HUES64 (cell line): Measurements from ENCODE around the gene SORL1-AS1.
A peak's percentile ranks its signal among the peaks of the same experiment; 100 is the strongest.

ENCODE experiments used
- H3K27ac ChIP-seq: 2 replicates; pipeline ENCODE4 v1.7.0; 2013; ENCODE audit warnings: low read depth, low read length, inconsistent platforms
- H3K27me3 ChIP-seq: 2 replicates; pipeline ENCODE4 v1.6.1; 2013; ENCODE audit warnings: mild to moderate bottlenecking, low read length; ENCODE audit not compliant: insufficient read depth
- H3K36me3 ChIP-seq: 2 replicates; pipeline ENCODE4 v1.6.1; 2013; ENCODE audit warnings: mild to moderate bottlenecking, low read length; ENCODE audit not compliant: insufficient read depth
- H3K4me1 ChIP-seq: 2 replicates; pipeline ENCODE4 v1.6.1; 2013; ENCODE audit warnings: mild to moderate bottlenecking, low read length, moderate library complexity; ENCODE audit not compliant: insufficient read depth
- H3K4me3 ChIP-seq: 2 replicates; pipeline ENCODE4 v1.5.1; 2013; ENCODE audit warnings: mild to moderate bottlenecking, low read length, moderate library complexity
- H3K9ac ChIP-seq: 2 replicates; pipeline ENCODE4 v1.6.1; 2013; ENCODE audit warnings: mild to moderate bottlenecking, low read depth, low read length
- H3K9me3 ChIP-seq: 2 replicates; pipeline ENCODE4 v1.6.1; 2013; ENCODE audit warnings: low read depth, low read length; ENCODE audit not compliant: insufficient read depth
- WGBS: fragments of 150-250, 120-280 bp; methylation state at CpG from one replicate; pipeline ENCODE4 v1.1.7; 2013; ENCODE audit warnings: missing lambda C conversion rate; 5-methylcytosine and 5-hydroxymethylcytosine counted together

SORL1-AS1 gene

DNA sequence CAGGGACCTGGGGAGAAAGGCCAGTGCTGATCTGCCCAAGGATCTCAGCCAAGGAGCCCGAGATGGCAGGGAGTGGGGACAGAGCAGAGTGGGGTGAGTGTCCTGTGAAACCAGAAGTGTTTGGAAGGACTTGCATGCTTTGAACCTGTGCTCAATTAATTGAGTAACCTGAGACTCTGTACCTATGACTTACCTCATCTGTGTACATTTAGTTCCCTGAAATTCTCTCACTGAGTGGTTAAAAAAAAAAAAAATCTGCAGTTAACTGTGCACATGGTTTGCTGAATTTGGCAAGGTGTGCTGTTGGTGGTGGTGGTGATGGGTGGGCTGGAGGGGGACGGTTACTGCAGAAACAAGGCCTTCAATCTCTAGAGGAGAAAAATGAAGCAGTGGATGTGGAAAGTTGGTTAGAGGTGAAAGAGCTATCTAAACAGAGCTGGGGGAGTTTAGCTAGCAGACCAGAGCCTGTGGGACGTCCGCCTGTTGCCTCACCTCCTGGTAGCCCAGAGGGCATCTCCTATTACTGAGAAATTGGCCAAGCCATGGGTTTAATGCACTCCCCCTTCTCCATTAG, 8.3 kb upstream of the SORL1-AS1 start:
- Histone ChIP-seq H3K9me3 (no peaks in the 10 kb centered on the region), H3K27me3 (no peaks in the 10 kb centered on the region), H3K36me3 (no peaks in the 10 kb centered on the region; the same call in 1 of the 2 replicates), H3K4me1 (peaks cover 71% of the 10 kb centered on the region), H3K27ac (no peak overlapping the region), H3K4me3 (no peak overlapping the region), H3K9ac (no peak overlapping the region)
- WGBS, result 83% methylated on average over 4 of the region's 4 CpGs

DNA sequence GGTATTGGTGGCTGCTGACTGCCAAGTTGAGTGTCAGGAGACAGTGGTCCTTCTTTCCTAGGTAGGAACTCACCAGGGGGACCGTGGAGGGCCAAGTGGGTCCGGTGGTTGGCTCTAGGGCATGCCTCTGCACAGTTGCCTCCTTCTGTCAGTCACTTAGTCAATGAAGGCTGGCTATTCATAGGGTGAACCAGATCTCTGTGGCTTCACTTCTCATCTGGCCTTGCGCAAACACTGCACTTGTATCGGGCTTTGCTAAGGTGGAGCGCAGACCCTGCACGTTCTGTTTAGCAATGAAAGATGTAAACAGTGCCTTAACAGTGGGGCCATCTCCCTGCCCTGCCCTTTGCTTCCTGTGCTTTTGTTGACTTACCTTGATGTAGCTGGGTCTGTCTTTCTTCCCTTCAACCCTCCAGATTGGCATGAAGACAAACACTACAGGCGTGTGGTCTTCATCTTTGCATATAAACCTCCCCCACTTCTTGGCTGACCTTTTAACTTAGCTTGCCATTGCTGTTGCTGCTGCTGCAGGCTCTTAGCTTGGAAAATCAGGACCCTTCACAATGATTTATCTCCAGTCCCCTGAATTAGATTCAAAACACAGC, 6.7 kb upstream of the SORL1-AS1 start:
- 91% methylated on average over 7 of the region's 7 CpGs for WGBS
- H3K36me3 ChIP-seq, result no peaks in the 10 kb centered on the region; the same call in 1 of the 2 replicates
- H3K27ac ChIP-seq, result no peak overlapping the region
- no peaks in the 10 kb centered on the region for H3K9me3 ChIP-seq
- no peak overlapping the region for H3K4me3 ChIP-seq
- H3K4me1 ChIP-seq, result peaks cover 60% of the 10 kb centered on the region
- no peak overlapping the region for H3K9ac ChIP-seq
- H3K27me3 ChIP-seq, result no peaks in the 10 kb centered on the region

DNA sequence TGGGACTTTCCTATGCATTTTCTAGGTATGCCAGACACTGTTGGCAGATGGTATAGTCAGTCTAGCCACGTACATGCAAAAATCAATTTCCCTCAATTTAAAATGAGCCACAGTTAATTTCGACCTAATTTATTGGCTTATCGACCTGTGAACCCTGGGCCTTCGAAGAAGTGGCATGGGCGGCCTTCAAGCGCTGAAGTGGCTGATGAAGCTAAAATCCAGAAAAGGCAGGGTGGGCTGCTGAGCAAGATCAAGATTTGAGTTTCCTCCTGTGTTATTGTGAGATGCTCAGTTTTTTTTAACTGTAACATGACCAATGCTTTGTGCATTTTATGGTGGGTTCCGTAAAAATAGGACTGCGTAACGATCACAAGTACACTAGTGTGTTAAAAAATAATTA, 5.8 kb upstream of the SORL1-AS1 start:
- WGBS, result 94% methylated on average over 9 of the region's 9 CpGs
- no peaks in the 10 kb centered on the region; the same call in 1 of the 2 replicates for H3K36me3 ChIP-seq
- H3K27ac ChIP-seq, result no peak overlapping the region

DNA sequence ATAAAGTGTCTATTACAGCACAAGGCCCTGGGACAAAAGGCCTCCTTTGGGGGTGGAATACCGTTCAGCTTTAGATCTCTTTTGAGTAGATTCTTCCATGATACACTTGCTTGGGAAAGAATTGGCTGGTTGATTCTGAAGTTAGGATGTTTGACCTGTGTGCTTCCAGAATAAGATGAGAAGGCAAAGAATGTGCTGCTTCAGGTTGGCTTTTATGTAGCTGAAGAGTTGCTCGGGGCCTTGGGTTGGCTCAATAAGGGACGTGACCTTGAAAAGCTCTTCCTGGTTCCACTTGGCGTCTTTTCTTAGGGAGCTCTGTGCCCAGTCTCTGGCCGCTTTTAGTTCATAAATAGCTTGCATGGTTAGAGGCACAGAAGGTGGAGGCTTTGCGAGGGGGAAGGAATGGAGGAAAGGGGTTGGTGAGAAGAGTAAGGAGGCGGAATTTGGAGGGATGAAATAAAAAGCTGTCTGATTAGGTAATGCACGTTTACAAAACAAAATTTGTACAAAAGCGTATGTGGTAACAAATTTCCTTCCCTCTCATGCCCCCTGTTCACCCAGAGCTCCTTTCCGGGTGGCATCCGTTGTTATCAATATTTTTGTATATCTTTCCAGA, 4.2 kb upstream of the SORL1-AS1 start:
- Histone ChIP-seq H3K9ac (no peak overlapping the region), H3K4me1 (peaks cover 48% of the 10 kb centered on the region), H3K4me3 (no peak overlapping the region), H3K9me3 (no peaks in the 10 kb centered on the region), H3K27ac (no peak overlapping the region), H3K27me3 (no peaks in the 10 kb centered on the region), H3K36me3 (no peaks in the 10 kb centered on the region; the same call in 1 of the 2 replicates)
- 92% methylated on average over 11 of the region's 11 CpGs for WGBS

More for the DNA sequence above, 5.8 kb upstream of the SORL1-AS1 start:
- Histone ChIP-seq H3K9me3 (no peaks in the 10 kb centered on the region), H3K27me3 (no peaks in the 10 kb centered on the region), H3K4me3 (no peak overlapping the region), H3K9ac (no peak overlapping the region), H3K4me1 (peaks cover 50% of the 10 kb centered on the region)

DNA sequence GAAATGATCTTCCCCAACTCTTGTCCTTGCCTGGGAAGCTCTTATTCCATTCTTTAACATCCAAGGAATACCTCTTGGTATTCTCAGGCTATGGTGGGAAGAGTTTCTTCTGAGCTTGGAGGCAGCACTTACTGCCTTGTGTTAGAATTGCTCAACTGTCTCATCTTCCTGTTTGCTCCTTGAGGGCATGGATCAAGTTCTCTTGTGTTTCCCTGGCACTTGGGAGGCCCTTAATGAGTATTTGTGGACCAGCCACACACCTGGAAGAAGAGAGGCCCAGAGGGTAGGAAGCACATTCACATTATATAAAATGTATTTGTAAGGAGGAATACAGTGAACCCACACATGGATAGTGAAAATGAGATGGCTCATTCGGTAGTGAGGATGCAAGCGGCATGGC, 3.4 kb upstream of the SORL1-AS1 start:
- Histone ChIP-seq H3K4me3 (no peak overlapping the region), H3K36me3 (no peaks in the 10 kb centered on the region; the same call in 1 of the 2 replicates), H3K9me3 (no peaks in the 10 kb centered on the region), H3K9ac (no peak overlapping the region), H3K4me1 (peaks cover 49% of the 10 kb centered on the region), H3K27ac (no peak overlapping the region), H3K27me3 (peaks cover 5% of the 10 kb centered on the region)
- 94% methylated on average over 2 of the region's 2 CpGs for WGBS

DNA sequence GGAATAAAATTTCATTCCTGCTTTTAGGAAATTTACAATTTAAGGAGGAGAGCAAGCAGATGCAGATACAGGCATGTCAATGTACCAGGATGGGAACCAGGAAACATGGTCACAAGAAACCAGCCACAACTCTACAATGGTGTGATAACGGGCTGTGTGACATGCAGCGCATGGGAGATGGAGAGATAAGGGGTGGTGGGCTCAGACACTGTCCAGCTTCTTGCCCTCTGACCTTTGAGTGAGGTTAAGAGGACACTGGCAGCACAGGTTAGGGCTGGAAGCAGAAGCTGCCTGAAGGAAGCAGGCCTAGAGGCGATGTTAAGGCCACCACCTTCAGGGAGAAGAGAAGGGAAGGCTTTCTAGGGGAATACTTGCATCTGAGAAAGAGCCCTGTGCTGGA, 2.3 kb upstream of the SORL1-AS1 start:
- Histone ChIP-seq H3K4me1 (peaks cover 46% of the 10 kb centered on the region), H3K4me3 (no peak overlapping the region), H3K9ac (no peak overlapping the region), H3K27ac (no peak overlapping the region), H3K27me3 (peaks cover 14% of the 10 kb centered on the region), H3K36me3 (no peaks in the 10 kb centered on the region; the same call in 1 of the 2 replicates), H3K9me3 (no peaks in the 10 kb centered on the region)
- 94% methylated on average over 3 of the region's 3 CpGs for WGBS

DNA sequence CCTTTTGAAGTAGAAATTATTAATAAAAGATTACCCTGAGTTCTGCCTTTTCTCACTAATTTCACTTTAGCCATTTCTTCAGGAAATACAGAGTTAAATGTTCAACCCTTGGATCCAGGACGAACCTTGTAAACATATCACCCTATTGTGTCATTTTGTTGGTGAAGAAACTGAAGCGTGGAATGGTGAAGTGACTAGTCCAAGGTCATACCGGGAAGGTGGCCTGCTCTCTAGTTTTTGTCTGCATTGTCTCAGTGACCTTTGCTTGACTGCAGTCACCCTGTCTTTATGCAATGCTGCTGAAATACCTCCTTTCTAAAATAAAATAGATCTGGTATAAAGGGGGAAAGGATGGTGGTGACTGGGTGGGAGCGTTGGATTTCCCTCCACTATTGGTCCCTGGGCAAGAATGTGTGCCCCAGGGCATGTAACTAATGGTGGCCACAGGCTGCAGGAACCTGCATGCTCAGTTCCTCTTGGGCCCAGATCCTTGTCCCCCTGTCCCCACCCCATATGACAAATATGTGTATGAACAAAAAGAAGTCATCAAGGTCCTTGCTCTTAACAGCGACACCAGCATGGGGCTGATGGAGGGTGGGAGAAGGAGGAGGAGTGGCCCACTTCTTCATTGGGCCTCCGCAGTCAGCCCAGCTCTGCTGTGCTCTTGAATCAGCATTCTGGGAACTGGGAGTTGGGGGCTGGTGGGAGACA, 977 bp upstream of the SORL1-AS1 start:
- H3K9ac ChIP-seq, result no peak overlapping the region
- 73% methylated on average over 6 of the region's 6 CpGs for WGBS
- peak overlapping the region; percentile 93 for H3K4me3 ChIP-seq
- no peaks in the 10 kb centered on the region; the same call in 1 of the 2 replicates for H3K36me3 ChIP-seq
- H3K9me3 ChIP-seq, result no peaks in the 10 kb centered on the region
- H3K4me1 ChIP-seq, result peaks cover 36% of the 10 kb centered on the region
- H3K27me3 ChIP-seq, result peaks cover 14% of the 10 kb centered on the region
- no peak overlapping the region for H3K27ac ChIP-seq

DNA sequence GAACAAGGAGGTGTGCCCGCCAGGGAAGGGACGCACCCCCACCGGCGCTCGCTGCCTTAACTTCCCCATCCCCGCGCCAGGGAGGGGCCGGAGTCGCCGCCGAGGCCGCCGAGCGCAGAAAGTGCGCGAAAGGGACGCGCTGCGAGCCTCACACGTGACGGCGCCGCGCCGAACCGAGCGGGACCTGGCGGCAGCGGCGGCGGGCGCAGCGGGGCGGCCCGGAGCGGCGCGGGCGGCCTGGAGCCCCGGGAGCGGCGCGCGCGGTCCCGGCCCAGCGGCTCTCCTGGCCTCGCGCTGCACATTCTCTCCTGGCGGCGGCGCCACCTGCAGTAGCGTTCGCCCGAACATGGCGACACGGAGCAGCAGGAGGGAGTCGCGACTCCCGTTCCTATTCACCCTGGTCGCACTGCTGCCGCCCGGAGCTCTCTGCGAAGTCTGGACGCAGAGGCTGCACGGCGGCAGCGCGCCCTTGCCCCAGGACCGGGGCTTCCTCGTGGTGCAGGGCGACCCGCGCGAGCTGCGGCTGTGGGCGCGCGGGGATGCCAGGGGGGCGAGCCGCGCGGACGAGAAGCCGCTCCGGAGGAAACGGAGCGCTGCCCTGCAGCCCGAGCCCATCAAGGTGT, 670 bp downstream of the SORL1-AS1 start, which contains the start of gene SORL1:
SORL1 (plus strand) TSS at position 329 of the 623 bp plus-strand sequence; CDS start at position 347, 18 bp downstream.
- Histone ChIP-seq H3K27ac (peak within 1 kb of the TSS; percentile 73; the same call in 1 of the 2 replicates), H3K27me3 (peaks cover 14% of the 10 kb centered on the region), H3K9me3 (no peaks in the 10 kb centered on the region), H3K4me3 (peak within 1 kb of the TSS; percentile 93), H3K9ac (peak within 1 kb of the TSS; percentile 90), H3K36me3 (no peaks in the 10 kb centered on the region), H3K4me1 (peaks cover 21% of the 10 kb centered on the region)
- under 1% methylated on average over 89 of the region's 89 CpGs for WGBS

DNA sequence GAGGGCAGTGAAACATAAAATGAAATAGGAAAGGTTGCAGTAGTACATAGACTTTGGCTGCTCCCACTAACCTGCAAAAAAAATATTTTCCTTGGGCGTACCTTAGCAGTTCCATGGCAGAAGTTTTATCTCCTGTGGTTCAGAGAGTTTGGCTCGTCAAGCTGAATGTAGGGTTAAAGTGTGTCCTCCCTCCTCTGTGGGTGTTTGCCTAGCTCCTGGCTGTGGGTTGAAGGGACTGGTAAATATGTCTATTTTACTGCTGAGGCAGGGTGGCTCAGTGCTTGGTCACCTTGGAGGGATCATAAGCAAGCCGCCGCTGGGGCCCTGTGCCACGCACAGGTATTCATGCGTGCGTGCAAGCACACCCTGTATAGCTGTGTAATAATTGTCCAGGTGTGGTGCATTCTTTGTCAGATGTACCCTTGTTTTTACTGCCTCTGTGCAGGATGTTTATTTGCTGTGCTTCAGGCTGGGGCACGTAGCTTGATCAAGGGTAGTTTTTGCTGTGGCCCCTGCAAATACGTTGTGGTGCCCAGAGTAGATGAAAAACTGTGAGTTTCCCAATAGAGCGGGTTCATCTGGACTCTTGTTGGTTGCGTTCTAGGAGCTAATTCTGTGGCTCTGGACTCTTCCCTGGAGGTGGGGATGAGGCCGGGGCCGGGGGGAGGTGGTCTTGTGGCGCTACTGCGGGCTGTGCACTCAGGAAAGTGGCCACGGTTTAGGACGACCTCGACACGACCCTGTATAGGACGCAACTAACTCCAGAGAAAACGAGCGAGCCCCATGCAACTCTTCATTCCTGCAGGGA, 1.4 kb downstream of the SORL1-AS1 start:
- H3K9ac ChIP-seq, result peak overlapping the region; percentile 90
- no peaks in the 10 kb centered on the region for H3K9me3 ChIP-seq
- H3K27ac ChIP-seq, result peak overlapping the region; percentile 58; the same call in 1 of the 2 replicates
- no peaks in the 10 kb centered on the region for H3K36me3 ChIP-seq
- H3K4me3 ChIP-seq, result peak overlapping the region; percentile 93
- WGBS, result 37% methylated on average over 22 of the region's 22 CpGs
- peaks cover 19% of the 10 kb centered on the region for H3K4me1 ChIP-seq
- H3K27me3 ChIP-seq, result peaks cover 14% of the 10 kb centered on the region

DNA sequence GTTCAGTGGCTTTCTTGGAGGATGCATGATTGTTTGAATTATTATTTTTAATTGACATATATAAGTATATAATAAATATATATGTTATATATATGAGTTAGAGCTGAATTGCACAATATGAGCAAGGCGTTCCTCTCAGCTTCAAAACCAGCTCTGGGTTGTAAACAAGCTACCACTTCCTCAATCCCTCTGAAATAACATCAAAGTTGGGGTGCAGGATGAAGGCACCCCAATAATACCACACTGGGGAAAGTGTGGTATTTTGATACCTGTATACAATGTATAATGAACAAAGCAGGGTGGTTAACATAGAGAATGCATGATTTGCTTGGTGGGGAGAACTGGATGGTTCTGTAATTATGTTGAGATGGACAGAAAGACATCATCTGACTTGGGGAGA, 2.4 kb downstream of the SORL1-AS1 start:
- no peak overlapping the region for H3K4me3 ChIP-seq
- peaks cover 14% of the 10 kb centered on the region for H3K27me3 ChIP-seq
- H3K4me1 ChIP-seq, result peaks cover 15% of the 10 kb centered on the region
- no peak overlapping the region for H3K9ac ChIP-seq
- no peaks in the 10 kb centered on the region for H3K36me3 ChIP-seq
- H3K9me3 ChIP-seq, result no peaks in the 10 kb centered on the region
- no CpG with 5 or more reads among the region's 1 CpG for WGBS
- no peak overlapping the region for H3K27ac ChIP-seq
